OCI-LY3 (cell line): Measurements from ENCODE around the gene HOXA6.

Experiments used
- H2AFZ ChIP-seq: fragments of 200-600, 300-600 bp; shearing (Covaris generic); 2 replicates; pipeline ENCODE4 v1.6.0; 2014; ENCODE audit warnings: antibody characterized with exemption, low read depth, low read length
- H3K27ac ChIP-seq: fragments of 200-600, 300-600 bp; sonication (generic); 2 replicates; pipeline ENCODE4 v1.5.1; 2014; ENCODE audit warnings: mild to moderate bottlenecking, low read length, moderate library complexity, mixed read lengths
- H3K27me3 ChIP-seq: fragments of 200-600, 300-600 bp; sonication (generic); 2 replicates; pipeline ENCODE4 v1.6.1; 2014; ENCODE audit warnings: low read depth, low read length, mixed read lengths
- H3K36me3 ChIP-seq: fragments of 200-600, 300-600 bp; sonication (generic); replicated peaks from 2 replicates; pipeline ENCODE3; 2014; ENCODE audit warnings: low read depth, low read length, mixed read lengths
- H3K4me1 ChIP-seq: fragments of 300-600, 200-600 bp; sonication (generic); 2 replicates; pipeline ENCODE4 v1.6.1; 2014; ENCODE audit warnings: low read length, mixed read lengths
- H3K4me2 ChIP-seq: fragments of 200-600, 300-600 bp; sonication (generic); 2 replicates; pipeline ENCODE4 v1.6.1; 2014; ENCODE audit warnings: low read length, mixed read lengths
- H3K4me3 ChIP-seq: fragments of 300-600, 200-600 bp; sonication (generic); 2 replicates; pipeline ENCODE4 v1.5.1; 2014; ENCODE audit warnings: antibody characterized with exemption, mild to moderate bottlenecking, low read length, moderate library complexity
- H3K79me2 ChIP-seq: fragments of 300-600, 200-600 bp; shearing (Covaris generic); 2 replicates; pipeline ENCODE4 v1.6.1; 2014; ENCODE audit warnings: mild to moderate bottlenecking, low read length, mixed read lengths
- H3K9ac ChIP-seq: fragments of 300-600, 200-600 bp; shearing (Covaris generic); 2 replicates; pipeline ENCODE4 v1.6.0; 2014; ENCODE audit warnings: mild to moderate bottlenecking, low read length, moderate library complexity
- H3K9me3 ChIP-seq: fragments of 200-600, 300-600 bp; shearing (Covaris generic); 2 replicates; pipeline ENCODE4 v1.6.1; 2014; ENCODE audit warnings: low read length, mixed read lengths; ENCODE audit not compliant: insufficient read depth
- H4K20me1 ChIP-seq: fragments of 200-600, 300-600 bp; sonication (generic); 2 replicates; pipeline ENCODE4 v1.6.1; 2016; ENCODE audit warnings: low read length, mixed read lengths; ENCODE audit not compliant: insufficient read depth
- CTCF ChIP-seq: fragments of 200-600, 300-600 bp; sonication (generic); IDR thresholded peaks from 2 replicates; pipeline ENCODE4 v1.5.1; 2014; ENCODE audit warnings: antibody characterized with exemption, low read length, low read depth
- EZH2phosphoT487 ChIP-seq: fragments of 200-600 bp; shearing (Covaris generic); IDR thresholded peaks from 2 replicates; pipeline ENCODE4 v1.6.1; 2018; ENCODE audit warnings: antibody characterized with exemption, mixed run types, low read depth

Gene HOXA6

DNA sequence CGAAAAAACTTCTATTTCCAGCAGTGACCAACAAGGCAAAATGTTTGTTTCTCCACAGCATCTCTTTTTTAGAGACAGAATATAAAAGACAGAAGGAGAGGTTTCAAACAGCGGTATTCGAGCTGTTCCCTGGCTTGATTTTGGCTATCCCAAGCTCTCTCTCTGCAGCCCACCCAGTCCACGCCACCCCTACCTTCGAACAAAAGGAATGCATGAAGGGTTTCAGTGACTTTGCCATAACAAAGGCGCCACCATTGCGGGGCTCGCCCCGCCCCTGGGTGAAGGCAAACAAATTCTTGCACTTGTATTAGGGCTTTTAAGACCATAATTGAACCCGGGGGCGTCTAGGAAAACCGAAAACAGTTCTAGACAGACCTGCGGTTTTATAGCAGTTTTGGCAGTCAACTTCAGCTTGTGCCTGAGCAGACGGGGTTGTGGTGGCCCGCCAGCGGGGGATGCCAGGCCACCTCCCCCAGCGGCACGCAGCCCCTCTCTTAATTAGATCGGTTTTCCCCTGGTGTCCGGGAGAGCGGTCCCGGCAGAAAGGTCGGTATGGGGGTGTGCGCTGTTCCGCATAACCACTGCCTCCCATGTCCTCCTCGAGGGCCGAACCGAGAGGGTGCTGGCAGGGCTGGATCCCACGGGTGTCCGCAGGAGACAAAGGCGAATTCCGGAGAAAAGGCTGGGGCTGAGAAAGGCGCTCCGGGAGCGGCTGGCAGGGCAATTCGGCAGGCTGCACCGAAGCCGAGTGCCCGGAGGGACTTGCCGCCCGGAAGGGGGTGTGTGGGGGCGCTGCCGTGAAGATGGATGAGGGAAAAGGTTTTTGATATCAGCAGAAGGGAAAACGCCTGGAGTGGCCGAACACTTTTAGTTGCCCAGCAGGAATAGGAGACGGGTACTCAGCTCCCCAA, 40.2 kb upstream of the HOXA6 start:
- no peaks in the 10 kb centered on the region for H3K9me3 ChIP-seq
- no peaks in the 10 kb centered on the region for H3K4me1 ChIP-seq
- no peaks in the 10 kb centered on the region for H3K79me2 ChIP-seq
- H3K36me3 ChIP-seq: no peaks in the 10 kb centered on the region
- H3K9ac ChIP-seq: no peak overlapping the region
- H3K4me3 ChIP-seq: no peak overlapping the region
- H3K4me2 ChIP-seq: no peak overlapping the region
- H3K27ac ChIP-seq: no peak overlapping the region
- H3K27me3 ChIP-seq: no peaks in the 10 kb centered on the region
- no peak overlapping the region for H2AFZ ChIP-seq
- no peak for TF ChIP-seq CTCF
- no peak for TF ChIP-seq EZH2phosphoT487
- no peaks in the 10 kb centered on the region for H4K20me1 ChIP-seq

- TF ChIP-seq EZH2phosphoT487 (no peak), CTCF (no peak)
- H3K36me3 ChIP-seq: no peaks in the 10 kb centered on the region
- no peak overlapping the region for H3K27ac ChIP-seq
- H3K27me3 ChIP-seq: no peaks in the 10 kb centered on the region
- H3K9me3 ChIP-seq: no peaks in the 10 kb centered on the region
- no peak overlapping the region for H3K4me2 ChIP-seq
- H3K79me2 ChIP-seq: no peaks in the 10 kb centered on the region
- H3K4me1 ChIP-seq: no peaks in the 10 kb centered on the region
- no peaks in the 10 kb centered on the region for H4K20me1 ChIP-seq
- no peak overlapping the region for H3K4me3 ChIP-seq
- H3K9ac ChIP-seq: no peak overlapping the region
- no peak overlapping the region for H2AFZ ChIP-seq
These were observed 39.3 kb upstream of the HOXA6 start for GRCh38 chr7:27186668-27187474.

DNA sequence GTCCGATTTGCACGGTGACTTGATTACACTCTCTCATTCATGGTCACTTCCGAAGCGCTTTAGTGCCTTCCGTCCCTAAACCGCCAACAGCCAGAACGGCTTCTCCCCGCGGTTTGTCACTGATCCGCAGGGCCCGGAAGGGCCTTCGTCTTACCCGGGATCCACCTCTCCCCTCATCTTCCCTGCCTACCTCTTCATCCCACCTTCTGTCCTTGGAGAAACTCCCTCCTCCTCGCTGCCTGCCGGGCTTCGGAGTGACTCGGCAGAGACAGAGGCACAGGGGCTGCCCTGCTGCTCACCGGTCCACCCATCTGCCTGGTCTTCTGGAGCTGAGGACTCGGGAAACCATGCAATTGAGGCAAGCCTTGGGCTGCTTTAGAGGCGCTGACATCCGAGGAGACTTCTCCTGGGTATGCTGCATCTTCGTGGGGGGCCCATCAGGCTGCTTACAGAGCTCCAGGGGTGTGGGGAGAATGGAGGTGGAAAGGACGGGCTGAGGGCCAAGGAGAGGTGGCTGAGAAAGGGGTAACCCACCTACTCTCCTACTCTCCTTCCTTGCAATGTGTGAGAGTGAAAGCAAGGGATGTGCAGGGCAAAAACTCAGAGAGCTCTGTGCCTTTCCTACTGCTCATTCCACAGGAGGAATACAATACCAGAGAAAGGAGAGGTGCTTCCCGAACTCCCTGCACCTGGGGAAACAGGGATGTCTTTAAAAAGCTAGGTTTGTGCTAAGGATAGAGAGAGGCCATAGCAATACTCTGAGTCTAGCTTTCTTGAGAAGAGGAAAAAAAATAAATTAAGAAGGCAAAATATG, 38.5 kb upstream of the HOXA6 start:
- Histone ChIP-seq H2AFZ (no peak overlapping the region), H3K27me3 (no peaks in the 10 kb centered on the region), H3K79me2 (no peaks in the 10 kb centered on the region), H3K9ac (no peak overlapping the region), H3K36me3 (no peaks in the 10 kb centered on the region), H3K4me3 (no peak overlapping the region), H3K4me2 (no peak overlapping the region), H4K20me1 (no peaks in the 10 kb centered on the region), H3K27ac (no peak overlapping the region), H3K4me1 (no peaks in the 10 kb centered on the region), H3K9me3 (no peaks in the 10 kb centered on the region)
- TF ChIP-seq EZH2phosphoT487 (no peak), CTCF (no peak)
